SK-N-SH (cell line): ENCODE results near the gene MYO1H. TPM values are rescaled to one million over a fixed set of nuclear protein-coding genes. Genes with fewer than 3 reads are reported as not detected.

Source experiments
- CTCF ChIA-PET: fragments of 300-600, 350-600 bp; formaldehyde crosslinking; extraction: SDS; loops from one replicate; lab custom pipeline; 2021; lab: Yijun Ruan, JAX
- POLR2A ChIA-PET: fragments of 350-600 bp; sonication (Branson Sonifier 250); formaldehyde crosslinking; extraction: SDS; loops from one replicate; lab custom pipeline; 2020; ENCODE audit warnings: antibody characterized with exemption, inconsistent platforms; lab: Yijun Ruan, JAX
- DNase-seq: peaks from one replicate; pipeline ENCODE4 v3.0.0; 2012
- H2AFZ ChIP-seq: fragments of 200-600 bp; sonication (generic); 2 replicates; pipeline ENCODE4 v1.8.1; 2016; ENCODE audit warnings: antibody characterized with exemption, mild to moderate bottlenecking, low read depth
- H3F3A ChIP-seq: fragments of 200-600 bp; sonication (generic); replicated peaks from 2 replicates; pipeline ENCODE3; 2016; ENCODE audit warnings: antibody characterized with exemption, mild to moderate bottlenecking; ENCODE audit not compliant: insufficient read depth
- H3K27ac ChIP-seq, 2 experiments: fragments of 200-500 bp in 1 of 2; fragments of 200-600 bp in 1 of 2; sonication (Bioruptor generic) in 1 of 2; sonication (generic), shearing (Covaris generic) in 1 of 2; 2 replicates each; pipeline versions ENCODE4 v1.5.1 to v1.6.1; 2014 to 2016; ENCODE audit warnings: low read depth in 2 of 2, inconsistent platforms in 1 of 2, low read length in 1 of 2, mild to moderate bottlenecking in 1 of 2, mixed read lengths in 1 of 2
- H3K27me3 ChIP-seq: fragments of 200-600 bp; sonication (generic), shearing (Covaris generic); 2 replicates; pipeline ENCODE4 v1.6.1; 2016; ENCODE audit warnings: mixed run types; ENCODE audit not compliant: insufficient read depth
- H3K36me3 ChIP-seq, 2 experiments: fragments of 200-500 bp in 1 of 2; fragments of 200-600 bp in 1 of 2; sonication (Bioruptor generic) in 1 of 2; sonication (generic) in 1 of 2; replicated peaks in 1 of 2; 2 replicates each; pipeline versions ENCODE3 to v1.5.1; 2014 to 2016; ENCODE audit warnings: low read length in 1 of 2, mild to moderate bottlenecking in 1 of 2; ENCODE audit not compliant: insufficient read depth in 2 of 2, control insufficient read depth in 1 of 2
- H3K4me1 ChIP-seq, 2 experiments: fragments of 200-500 bp in 1 of 2; fragments of 200-600 bp in 1 of 2; sonication (Bioruptor generic) in 1 of 2; sonication (generic), shearing (Covaris generic) in 1 of 2; 2 replicates each; pipeline versions ENCODE4 v1.5.1 to v1.6.1; 2014 to 2016; ENCODE audit warnings: low read depth in 1 of 2, low read length in 1 of 2, mixed run types in 1 of 2; ENCODE audit not compliant: insufficient read depth in 2 of 2, control insufficient read depth in 1 of 2
- H3K4me2 ChIP-seq: fragments of 200-600 bp; sonication (generic), shearing (Covaris generic); 2 replicates; pipeline ENCODE4 v1.6.1; 2017; ENCODE audit warnings: mixed run types
- H3K4me3 ChIP-seq, 2 experiments: fragments of 200-500 bp in 1 of 2; fragments of 200-600 bp in 1 of 2; sonication (Bioruptor generic) in 1 of 2; sonication (generic), shearing (Covaris generic) in 1 of 2; 2 replicates each; pipeline versions ENCODE4 v1.5.1 to v1.8.1; 2014 to 2016; ENCODE audit warnings: low read depth in 2 of 2, inconsistent platforms in 1 of 2, low read length in 1 of 2, mild to moderate bottlenecking in 1 of 2, mixed read lengths in 1 of 2, moderate library complexity in 1 of 2
- H3K79me2 ChIP-seq: fragments of 200-600 bp; sonication (generic); 2 replicates; pipeline ENCODE4 v1.8.1; 2017; ENCODE audit warnings: mild to moderate bottlenecking; ENCODE audit not compliant: insufficient read depth
- H3K9ac ChIP-seq: fragments of 200-600 bp; sonication (generic); 2 replicates; pipeline ENCODE4 v1.6.1; 2017; ENCODE audit warnings: mixed run types
- H3K9me2 ChIP-seq: fragments of 200-600 bp; sonication (generic); 2 replicates; pipeline ENCODE4 v1.6.1; 2017; ENCODE audit warnings: mixed run types
- H3K9me3 ChIP-seq: fragments of 200-600 bp; sonication (generic); 2 replicates; pipeline ENCODE4 v1.6.1; 2017; ENCODE audit warnings: mixed run types, mild to moderate bottlenecking, moderate library complexity
- H4K20me1 ChIP-seq: fragments of 200-600 bp; sonication (generic); 2 replicates; pipeline ENCODE4 v1.6.1; 2017; ENCODE audit warnings: mild to moderate bottlenecking, mixed run types; ENCODE audit not compliant: insufficient read depth
- ELF1 ChIP-seq: IDR thresholded peaks from 2 replicates; pipeline ENCODE4 v1.4.0; 2012
- EP300 ChIP-seq, 2 experiments: IDR thresholded peaks; 2 replicates each; pipeline versions ENCODE4 v1.4.0 to v1.6.1; 2012; ENCODE audit warnings: borderline replicate concordance in 1 of 2, low read depth in 1 of 2, low read length in 1 of 2
- EZH2phosphoT487 ChIP-seq: fragments of 200-600 bp; sonication (generic); IDR thresholded peaks from 2 replicates; pipeline ENCODE4 v1.6.1; 2017; ENCODE audit warnings: low read depth, mixed run types, mild to moderate bottlenecking, antibody characterized with exemption, moderate library complexity, borderline replicate concordance
- FOSL2 ChIP-seq: IDR thresholded peaks from 2 replicates; pipeline ENCODE4 v1.4.0; 2012; ENCODE audit warnings: low read depth, mild to moderate bottlenecking, moderate library complexity, borderline replicate concordance
- FOXM1 ChIP-seq: IDR thresholded peaks from 2 replicates; pipeline ENCODE4 v1.4.0; 2012; ENCODE audit warnings: low read depth, mild to moderate bottlenecking
- GABPA ChIP-seq: IDR thresholded peaks from 2 replicates; pipeline ENCODE4 v1.4.0; 2012; ENCODE audit warnings: low read depth, mild to moderate bottlenecking
- JUND ChIP-seq: IDR thresholded peaks from 2 replicates; pipeline ENCODE4 v1.4.0; 2012
- MEF2A ChIP-seq: IDR thresholded peaks from 2 replicates; pipeline ENCODE4 v1.4.0; 2012; ENCODE audit warnings: low read depth, borderline replicate concordance
- MXI1 ChIP-seq: IDR thresholded peaks from 2 replicates; pipeline ENCODE4 v1.6.1; 2012; ENCODE audit warnings: mild to moderate bottlenecking, low read depth, low read length, improper control_type of control experiment
- POLR2AphosphoS5 ChIP-seq: IDR thresholded peaks from 2 replicates; pipeline ENCODE4 v1.6.1; 2012; ENCODE audit warnings: low read depth, low read length
- RAD21 ChIP-seq: IDR thresholded peaks from 2 replicates; pipeline ENCODE4 v1.6.1; 2012; ENCODE audit warnings: mild to moderate bottlenecking, low read length
- RFX5 ChIP-seq: IDR thresholded peaks from 2 replicates; pipeline ENCODE4 v1.6.1; 2012; ENCODE audit warnings: mild to moderate bottlenecking, improper control_type of control experiment, low read length
- SMC3 ChIP-seq: IDR thresholded peaks from 2 replicates; pipeline ENCODE4 v1.6.1; 2012; ENCODE audit warnings: low read depth, low read length, improper control_type of control experiment
- WGBS: methylation state at CpG from one replicate; pipeline ENCODE4 v1.1.6; 2017; ENCODE audit warnings: low lambda C conversion rate; 5-methylcytosine and 5-hydroxymethylcytosine counted together
- polyA plus RNA-seq, 3 experiments: library from polyadenylated mRNA; depleted of rRNA; stranded (reverse); fragments of >200 nt; gene quantifications; 2 replicates each; pipeline ENCODE4 v1.2.3, GENCODE V29; 2012
- TF ChIP-seq, protein P1 (sequence below): IDR thresholded peaks from 2 replicates; pipeline ENCODE4; 2012
- TF ChIP-seq, protein P2 (sequence below): IDR thresholded peaks from 2 replicates; pipeline ENCODE4 v1.4.0; 2012; ENCODE audit warnings: low read depth, borderline replicate concordance
- TF ChIP-seq, protein P3 (sequence below): IDR thresholded peaks from 2 replicates; pipeline ENCODE4 v1.6.1; 2012; ENCODE audit warnings: mild to moderate bottlenecking, low read depth, low read length, moderate library complexity
- TF ChIP-seq, protein P4 (sequence below): fragments of 200-600 bp; sonication (generic); IDR thresholded peaks from 2 replicates; pipeline ENCODE4 v1.6.1; 2017; ENCODE audit warnings: antibody characterized with exemption, mild to moderate bottlenecking, moderate library complexity
- TF ChIP-seq, protein P5 (sequence below): IDR thresholded peaks from 2 replicates; pipeline ENCODE4 v1.4.0; 2012; ENCODE audit warnings: low read depth

The MYO1H gene
- polyA plus RNA-seq, 1 of the 3 experiments (the other 2 are of a cell fraction), result not detected

DNA sequence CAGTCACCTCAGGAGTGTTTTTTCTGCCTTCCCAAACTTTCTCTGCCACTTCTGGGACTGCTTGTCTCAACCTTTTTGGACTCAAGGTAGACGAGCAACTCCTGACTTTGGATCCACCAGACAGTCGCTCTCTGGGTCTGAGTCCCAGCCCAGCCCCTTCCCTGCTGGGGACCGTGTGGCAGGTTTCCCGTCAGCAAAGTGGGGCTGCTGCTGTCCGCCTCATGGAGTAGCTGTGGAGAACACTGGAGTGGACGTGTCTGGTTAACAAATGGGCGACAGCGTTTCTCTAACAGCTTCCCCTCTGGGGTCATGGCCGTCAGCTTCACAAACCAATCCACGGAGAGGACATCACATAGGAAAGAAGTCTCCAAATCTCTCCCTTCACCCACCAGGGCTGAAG is 74.6 kb downstream of the MYO1H start:
- H3K4me3 ChIP-seq, result no peak overlapping the region
- no peak for TF ChIP-seq EP300 (IDR thresholded peaks at IDR 0.05; ENCODE audit: borderline replicate concordance in 1 of 2, low read depth in 1 of 2, low read length in 1 of 2)
- TF ChIP-seq, protein P1, sequence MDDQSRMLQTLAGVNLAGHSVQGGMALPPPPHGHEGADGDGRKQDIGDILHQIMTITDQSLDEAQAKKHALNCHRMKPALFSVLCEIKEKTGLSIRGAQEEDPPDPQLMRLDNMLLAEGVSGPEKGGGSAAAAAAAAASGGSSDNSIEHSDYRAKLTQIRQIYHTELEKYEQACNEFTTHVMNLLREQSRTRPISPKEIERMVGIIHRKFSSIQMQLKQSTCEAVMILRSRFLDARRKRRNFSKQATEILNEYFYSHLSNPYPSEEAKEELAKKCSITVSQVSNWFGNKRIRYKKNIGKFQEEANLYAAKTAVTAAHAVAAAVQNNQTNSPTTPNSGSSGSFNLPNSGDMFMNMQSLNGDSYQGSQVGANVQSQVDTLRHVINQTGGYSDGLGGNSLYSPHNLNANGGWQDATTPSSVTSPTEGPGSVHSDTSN, result no peak
- no peak for TF ChIP-seq MXI1
- no peak for TF ChIP-seq RFX5
- no peak for TF ChIP-seq POLR2AphosphoS5
- TF ChIP-seq ELF1, result no peak
- TF ChIP-seq JUND, result no peak
- TF ChIP-seq FOXM1, result no peak
- TF ChIP-seq, protein P2, sequence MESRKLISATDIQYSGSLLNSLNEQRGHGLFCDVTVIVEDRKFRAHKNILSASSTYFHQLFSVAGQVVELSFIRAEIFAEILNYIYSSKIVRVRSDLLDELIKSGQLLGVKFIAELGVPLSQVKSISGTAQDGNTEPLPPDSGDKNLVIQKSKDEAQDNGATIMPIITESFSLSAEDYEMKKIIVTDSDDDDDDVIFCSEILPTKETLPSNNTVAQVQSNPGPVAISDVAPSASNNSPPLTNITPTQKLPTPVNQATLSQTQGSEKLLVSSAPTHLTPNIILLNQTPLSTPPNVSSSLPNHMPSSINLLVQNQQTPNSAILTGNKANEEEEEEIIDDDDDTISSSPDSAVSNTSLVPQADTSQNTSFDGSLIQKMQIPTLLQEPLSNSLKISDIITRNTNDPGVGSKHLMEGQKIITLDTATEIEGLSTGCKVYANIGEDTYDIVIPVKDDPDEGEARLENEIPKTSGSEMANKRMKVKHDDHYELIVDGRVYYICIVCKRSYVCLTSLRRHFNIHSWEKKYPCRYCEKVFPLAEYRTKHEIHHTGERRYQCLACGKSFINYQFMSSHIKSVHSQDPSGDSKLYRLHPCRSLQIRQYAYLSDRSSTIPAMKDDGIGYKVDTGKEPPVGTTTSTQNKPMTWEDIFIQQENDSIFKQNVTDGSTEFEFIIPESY, result no peak
- no peak for TF ChIP-seq FOSL2
- TF ChIP-seq SMC3, result no peak
- no peak for TF ChIP-seq EZH2phosphoT487
- TF ChIP-seq RAD21, result no peak
- TF ChIP-seq MEF2A, result no peak
- TF ChIP-seq, protein P3, sequence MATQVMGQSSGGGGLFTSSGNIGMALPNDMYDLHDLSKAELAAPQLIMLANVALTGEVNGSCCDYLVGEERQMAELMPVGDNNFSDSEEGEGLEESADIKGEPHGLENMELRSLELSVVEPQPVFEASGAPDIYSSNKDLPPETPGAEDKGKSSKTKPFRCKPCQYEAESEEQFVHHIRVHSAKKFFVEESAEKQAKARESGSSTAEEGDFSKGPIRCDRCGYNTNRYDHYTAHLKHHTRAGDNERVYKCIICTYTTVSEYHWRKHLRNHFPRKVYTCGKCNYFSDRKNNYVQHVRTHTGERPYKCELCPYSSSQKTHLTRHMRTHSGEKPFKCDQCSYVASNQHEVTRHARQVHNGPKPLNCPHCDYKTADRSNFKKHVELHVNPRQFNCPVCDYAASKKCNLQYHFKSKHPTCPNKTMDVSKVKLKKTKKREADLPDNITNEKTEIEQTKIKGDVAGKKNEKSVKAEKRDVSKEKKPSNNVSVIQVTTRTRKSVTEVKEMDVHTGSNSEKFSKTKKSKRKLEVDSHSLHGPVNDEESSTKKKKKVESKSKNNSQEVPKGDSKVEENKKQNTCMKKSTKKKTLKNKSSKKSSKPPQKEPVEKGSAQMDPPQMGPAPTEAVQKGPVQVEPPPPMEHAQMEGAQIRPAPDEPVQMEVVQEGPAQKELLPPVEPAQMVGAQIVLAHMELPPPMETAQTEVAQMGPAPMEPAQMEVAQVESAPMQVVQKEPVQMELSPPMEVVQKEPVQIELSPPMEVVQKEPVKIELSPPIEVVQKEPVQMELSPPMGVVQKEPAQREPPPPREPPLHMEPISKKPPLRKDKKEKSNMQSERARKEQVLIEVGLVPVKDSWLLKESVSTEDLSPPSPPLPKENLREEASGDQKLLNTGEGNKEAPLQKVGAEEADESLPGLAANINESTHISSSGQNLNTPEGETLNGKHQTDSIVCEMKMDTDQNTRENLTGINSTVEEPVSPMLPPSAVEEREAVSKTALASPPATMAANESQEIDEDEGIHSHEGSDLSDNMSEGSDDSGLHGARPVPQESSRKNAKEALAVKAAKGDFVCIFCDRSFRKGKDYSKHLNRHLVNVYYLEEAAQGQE, result no peak
- no peak for TF ChIP-seq GABPA
- TF ChIP-seq, protein P4, sequence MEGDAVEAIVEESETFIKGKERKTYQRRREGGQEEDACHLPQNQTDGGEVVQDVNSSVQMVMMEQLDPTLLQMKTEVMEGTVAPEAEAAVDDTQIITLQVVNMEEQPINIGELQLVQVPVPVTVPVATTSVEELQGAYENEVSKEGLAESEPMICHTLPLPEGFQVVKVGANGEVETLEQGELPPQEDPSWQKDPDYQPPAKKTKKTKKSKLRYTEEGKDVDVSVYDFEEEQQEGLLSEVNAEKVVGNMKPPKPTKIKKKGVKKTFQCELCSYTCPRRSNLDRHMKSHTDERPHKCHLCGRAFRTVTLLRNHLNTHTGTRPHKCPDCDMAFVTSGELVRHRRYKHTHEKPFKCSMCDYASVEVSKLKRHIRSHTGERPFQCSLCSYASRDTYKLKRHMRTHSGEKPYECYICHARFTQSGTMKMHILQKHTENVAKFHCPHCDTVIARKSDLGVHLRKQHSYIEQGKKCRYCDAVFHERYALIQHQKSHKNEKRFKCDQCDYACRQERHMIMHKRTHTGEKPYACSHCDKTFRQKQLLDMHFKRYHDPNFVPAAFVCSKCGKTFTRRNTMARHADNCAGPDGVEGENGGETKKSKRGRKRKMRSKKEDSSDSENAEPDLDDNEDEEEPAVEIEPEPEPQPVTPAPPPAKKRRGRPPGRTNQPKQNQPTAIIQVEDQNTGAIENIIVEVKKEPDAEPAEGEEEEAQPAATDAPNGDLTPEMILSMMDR, result no peak
- TF ChIP-seq, protein P5, sequence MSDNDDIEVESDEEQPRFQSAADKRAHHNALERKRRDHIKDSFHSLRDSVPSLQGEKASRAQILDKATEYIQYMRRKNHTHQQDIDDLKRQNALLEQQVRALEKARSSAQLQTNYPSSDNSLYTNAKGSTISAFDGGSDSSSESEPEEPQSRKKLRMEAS, result no peak
- no peaks in the 10 kb centered on the region for H3K9me3 ChIP-seq
- no peak overlapping the region for H3K27ac ChIP-seq
- H3F3A ChIP-seq, result no peaks in the 10 kb centered on the region
- no peaks in the 10 kb centered on the region for H4K20me1 ChIP-seq
- DNase-seq, result no peak
- ChIA-PET CTCF (interaction anchor here (0.9 to 2.8 kb wide), 4 partner anchors 11 to 184 kb away, joined by 3 to 13 read pairs (median 3); no protein-coding TSS in a partner anchor), POLR2A (no interaction called here)
- no peaks in the 10 kb centered on the region for H3K79me2 ChIP-seq
- no peak overlapping the region for H3K4me2 ChIP-seq
- no peak overlapping the region for H2AFZ ChIP-seq
- H3K27me3 ChIP-seq, result no peaks in the 10 kb centered on the region
- no peaks in the 10 kb centered on the region for H3K4me1 ChIP-seq
- WGBS, result 59% methylated on average over 9 of the region's 10 CpGs
- H3K9ac ChIP-seq, result no peak overlapping the region
- H3K36me3 ChIP-seq, result no peaks in the 10 kb centered on the region
- no peaks in the 10 kb centered on the region for H3K9me2 ChIP-seq
